ENCODE measurements around the gene INPP5F.

DNA sequence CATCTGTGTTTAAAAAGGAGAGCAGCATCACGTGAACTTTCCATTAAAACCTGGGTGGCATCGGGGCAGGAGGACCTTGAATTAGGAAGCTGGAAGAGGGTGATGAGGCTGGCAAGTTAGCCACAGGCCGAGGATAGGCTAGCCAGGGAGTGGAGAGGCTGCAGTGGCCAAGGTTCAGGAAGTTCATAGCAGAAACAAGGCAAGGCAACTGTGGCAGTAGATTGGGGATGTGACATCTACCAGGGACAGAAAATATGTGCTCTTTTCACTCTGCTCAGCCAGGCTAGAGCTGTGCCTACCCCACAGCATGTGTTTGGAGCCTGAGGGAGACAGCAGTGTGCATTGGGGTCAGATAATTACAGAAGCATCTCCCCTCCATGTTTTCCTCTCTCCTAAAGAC lies 2.2 kb upstream of the INPP5F start:
- TF ChIP-seq CTCF (IDR thresholded peaks at IDR 0.05): no peak
- no peak for TF ChIP-seq POLR2A (IDR thresholded peaks at IDR 0.05)

All from adrenal gland (tissue), 5 donors.